Left hindlimb (tissue), 1 donor: ENCODE data around the gene TAS2R42.

ENCODE experiments used
- DNase-seq: peaks from one replicate; pipeline ENCODE4 v3.0.0-alpha.2; 2018

TAS2R42 gene

GRCh38 chr12:11136075-11136474, 50.7 kb downstream of the TAS2R42 start:
- no peak for DNase-seq
